Mammary epithelial cell (primary cell): ENCODE measurements around the gene ENTPD1.
"Not testable (repeated sequence)": the region's sequence is repeated elsewhere in the genome, so short reads cannot be mapped to it uniquely, and the experiment has no call there.

Source experiments
- EZH2 ChIP-seq: IDR thresholded peaks from 2 replicates; pipeline ENCODE4 v1.6.1; 2012; ENCODE audit warnings: low read length, inconsistent platforms, borderline replicate concordance
- TF ChIP-seq, protein P1 (sequence below), 2 donors: IDR thresholded peaks in 1 of 2; conservative IDR thresholded peaks in 1 of 2; 2 replicates each; pipeline ENCODE4 v1.5.1; 2011 to 2012; ENCODE audit warnings: inconsistent platforms in 2 of 2, low read length in 2 of 2, mild to moderate bottlenecking in 2 of 2, control low read depth in 1 of 2, low read depth in 1 of 2; ENCODE audit not compliant: insufficient read depth in 1 of 2; ENCODE audit errors: extremely low read depth in 1 of 2

DNA sequence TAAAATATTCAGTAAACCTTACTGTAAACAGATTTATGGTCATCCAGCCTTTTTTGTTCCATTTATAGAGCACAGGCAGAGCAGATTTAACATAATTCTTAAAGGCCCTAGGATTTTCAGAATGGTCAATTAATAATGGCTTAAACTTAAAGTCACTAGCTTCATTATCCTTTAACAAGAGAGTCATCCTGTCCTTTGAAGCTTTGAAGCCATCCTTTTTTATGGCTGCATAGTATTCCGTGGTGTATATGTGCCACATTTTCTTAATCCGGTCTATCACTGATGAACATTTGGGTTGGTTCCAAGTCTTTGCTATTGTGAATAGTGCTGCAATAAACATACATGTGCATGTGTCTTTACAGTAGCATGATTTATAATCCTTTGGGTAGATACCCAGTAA is 17.5 kb downstream of the ENTPD1 start:
- not testable (repeated sequence) for TF ChIP-seq EZH2
- TF ChIP-seq, protein P1, sequence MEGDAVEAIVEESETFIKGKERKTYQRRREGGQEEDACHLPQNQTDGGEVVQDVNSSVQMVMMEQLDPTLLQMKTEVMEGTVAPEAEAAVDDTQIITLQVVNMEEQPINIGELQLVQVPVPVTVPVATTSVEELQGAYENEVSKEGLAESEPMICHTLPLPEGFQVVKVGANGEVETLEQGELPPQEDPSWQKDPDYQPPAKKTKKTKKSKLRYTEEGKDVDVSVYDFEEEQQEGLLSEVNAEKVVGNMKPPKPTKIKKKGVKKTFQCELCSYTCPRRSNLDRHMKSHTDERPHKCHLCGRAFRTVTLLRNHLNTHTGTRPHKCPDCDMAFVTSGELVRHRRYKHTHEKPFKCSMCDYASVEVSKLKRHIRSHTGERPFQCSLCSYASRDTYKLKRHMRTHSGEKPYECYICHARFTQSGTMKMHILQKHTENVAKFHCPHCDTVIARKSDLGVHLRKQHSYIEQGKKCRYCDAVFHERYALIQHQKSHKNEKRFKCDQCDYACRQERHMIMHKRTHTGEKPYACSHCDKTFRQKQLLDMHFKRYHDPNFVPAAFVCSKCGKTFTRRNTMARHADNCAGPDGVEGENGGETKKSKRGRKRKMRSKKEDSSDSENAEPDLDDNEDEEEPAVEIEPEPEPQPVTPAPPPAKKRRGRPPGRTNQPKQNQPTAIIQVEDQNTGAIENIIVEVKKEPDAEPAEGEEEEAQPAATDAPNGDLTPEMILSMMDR (conservative IDR thresholded peaks at IDR 0.05 in 1 of 2, IDR thresholded peaks at IDR 0.05 in 1 of 2; ENCODE audit: extremely low read depth in 1 of 2, insufficient read depth in 1 of 2, low read depth in 1 of 2, low read length in 2 of 2) = not testable (repeated sequence)
